Stimulated activated CD4-positive, alpha-beta T cell treated with anti-CD3 and anti-CD28 coated beads, Interleukin-1b, Interleukin-23, amount 100 ng/mL, for 1 hour (primary cell): ENCODE measurements around the gene BRF1.
A peak's percentile ranks its signal among the peaks of the same experiment; 100 is the strongest.
"Not testable (repeated sequence)": the region's sequence is repeated elsewhere in the genome, so short reads cannot be mapped to it uniquely, and the experiment has no call there.

Experiments
- DNase-seq, 2 donors: peaks; one replicate each; pipeline ENCODE4 v3.0.0-alpha.2; 2020; ENCODE audit warnings: low read depth in 2 of 2

Gene BRF1

GRCh38 chr14:105315941-105316576, 15.3 kb upstream of the BRF1 start:
- no peak for DNase-seq

- no peak for DNase-seq
These were observed 14.5 kb upstream of the BRF1 start for GRCh38 chr14:105315211-105315721.

GRCh38 chr14:105314287-105315200, 13.7 kb upstream of the BRF1 start, which contains the start of gene PACS2:
Gene PACS2, plus strand, starts transcription at chr14:105314748. Its CDS starts 171 bp downstream, at chr14:105314919.
- peak; percentile 55 to 57 for DNase-seq

GRCh38 chr14:105313381-105314286, 12.8 kb upstream of the BRF1 start:
- no peak for DNase-seq

- no peak for DNase-seq
These were observed 12.2 kb upstream of the BRF1 start for GRCh38 chr14:105312973-105313372.

GRCh38 chr14:105311838-105312237, 11.0 kb upstream of the BRF1 start:
- no peak for DNase-seq

GRCh38 chr14:105309371-105309770, 8.6 kb upstream of the BRF1 start:
- DNase-seq = no peak

GRCh38 chr14:105307052-105307727, 6.4 kb upstream of the BRF1 start:
- no peak for DNase-seq

- DNase-seq = no peak
These were observed 5.0 kb upstream of the BRF1 start for GRCh38 chr14:105305791-105306190.

DNA sequence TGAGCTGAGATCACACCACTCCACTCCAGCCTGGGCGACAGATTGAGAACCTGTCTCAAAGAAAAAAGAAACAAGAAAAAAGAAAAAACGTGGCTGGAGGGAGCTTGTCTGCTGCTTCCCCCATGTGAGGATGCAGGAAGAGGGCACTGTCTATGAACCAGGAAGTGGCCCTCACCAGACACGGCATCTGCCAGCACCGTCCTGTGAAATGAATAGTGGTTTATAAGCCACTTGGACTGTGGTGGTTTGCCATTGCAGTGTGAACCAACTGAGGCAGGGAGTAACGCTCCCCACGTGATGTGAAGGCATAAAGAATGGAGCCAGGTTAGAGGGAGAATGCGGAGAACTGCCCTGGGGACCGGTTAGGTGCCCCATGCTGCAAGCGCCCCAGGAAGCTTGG, 4.5 kb upstream of the BRF1 start:
- no peak for DNase-seq

- DNase-seq = no peak
These were observed 3.8 kb upstream of the BRF1 start for GRCh38 chr14:105304565-105304964.

DNA sequence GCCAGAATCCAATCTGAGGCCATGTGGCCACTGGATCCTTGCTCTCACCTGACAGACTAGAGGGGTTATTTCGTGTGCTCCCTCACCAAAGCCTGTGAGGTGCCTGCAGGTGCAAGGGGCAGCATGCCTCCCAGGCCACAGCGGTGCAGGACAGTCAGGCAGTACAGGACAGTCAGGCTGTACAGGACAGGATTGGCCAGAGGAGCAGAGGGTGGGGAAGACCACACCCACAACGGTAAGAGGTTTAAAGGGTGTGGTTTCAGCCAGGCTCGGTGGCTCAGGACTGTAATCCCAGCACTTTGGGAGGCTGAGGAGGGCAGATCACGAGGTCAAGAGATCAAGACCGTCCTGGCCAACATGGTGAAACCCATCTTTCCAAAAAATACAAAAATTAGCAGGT, 3.1 kb upstream of the BRF1 start:
- DNase-seq = no peak

GRCh38 chr14:105301915-105302249, 1.1 kb upstream of the BRF1 start:
- DNase-seq = not testable (repeated sequence)

DNA sequence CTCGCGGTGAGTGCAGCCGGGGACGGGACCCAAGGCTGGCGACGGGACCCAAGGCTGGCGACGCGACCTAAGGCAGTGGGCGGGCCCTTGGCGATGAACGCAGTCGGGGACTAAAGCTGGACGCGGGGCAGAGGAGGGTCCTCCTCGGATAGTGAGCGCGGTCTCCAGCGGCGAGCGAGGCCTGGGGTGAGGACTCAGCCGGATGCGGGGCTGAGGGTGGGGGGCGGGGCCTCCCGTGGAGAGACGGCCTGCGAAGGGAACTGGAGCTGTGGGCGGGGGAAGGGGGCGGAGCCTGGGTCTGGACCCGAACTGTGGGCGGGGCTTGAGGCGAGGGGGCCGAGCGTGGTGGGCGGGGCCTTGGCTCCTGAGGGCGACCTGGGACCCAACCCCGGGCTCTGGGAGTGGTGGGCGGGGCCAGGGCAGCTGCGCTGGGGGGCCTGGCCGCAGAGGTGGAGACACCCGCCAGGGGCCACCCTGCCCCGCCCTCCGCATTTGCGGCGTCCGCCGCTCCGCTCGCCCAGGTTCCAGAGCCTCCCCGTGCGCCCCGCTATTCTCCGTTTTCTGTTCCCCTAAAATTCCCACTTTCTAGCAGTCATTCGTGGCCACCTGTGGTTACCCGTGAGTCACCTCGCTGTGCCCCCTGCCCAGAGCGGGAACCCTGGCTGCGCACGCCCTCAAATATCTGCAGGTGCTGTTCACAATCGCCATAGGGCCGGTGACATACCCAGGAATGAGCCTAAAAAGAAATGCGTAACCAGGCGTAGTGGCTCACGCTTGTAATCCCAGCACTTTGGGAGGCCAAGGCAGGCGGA, 508 bp upstream of the BRF1 start:
- peak; percentile 97 to 99 for DNase-seq

DNA sequence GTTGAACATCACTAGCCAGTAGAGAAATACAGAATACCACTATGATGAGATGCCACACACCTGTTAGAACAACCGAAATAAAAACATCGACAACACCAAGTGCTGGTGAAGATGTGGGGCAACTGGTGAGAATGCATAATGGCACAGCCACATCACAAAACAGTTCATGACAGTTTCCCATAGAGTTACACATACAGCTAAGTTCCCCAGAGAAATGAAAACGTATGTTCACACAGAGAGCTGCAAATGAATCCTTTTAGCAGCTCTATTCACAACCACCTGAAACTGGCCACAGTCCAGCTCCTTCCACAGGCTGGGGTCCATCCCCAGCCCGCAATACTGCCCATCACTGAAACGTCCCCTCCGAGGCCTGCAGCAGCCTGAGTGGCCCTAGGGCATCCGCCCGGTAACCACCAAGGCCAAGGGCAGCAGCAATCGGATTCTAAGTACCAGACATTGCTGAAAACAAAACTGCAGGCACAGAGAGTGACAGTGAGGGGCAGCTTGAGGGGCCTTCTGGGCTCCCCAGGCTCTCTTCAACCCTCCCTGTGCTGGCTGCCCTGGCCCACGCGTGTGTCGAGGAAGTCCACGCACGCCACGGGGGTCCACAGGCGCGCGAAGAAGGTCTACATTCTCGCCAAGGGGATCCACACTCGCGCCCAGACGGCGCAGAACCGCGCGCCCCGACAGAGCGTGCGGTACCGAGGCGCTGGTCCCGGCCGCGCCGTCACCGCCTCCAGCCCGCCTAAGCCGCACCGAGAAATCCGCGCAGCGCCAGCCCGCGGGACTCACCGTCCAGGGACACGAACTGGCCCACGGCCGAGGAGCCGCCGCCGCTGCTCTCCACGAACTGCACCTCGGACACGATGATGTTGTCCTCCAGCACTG, 903 bp downstream of the BRF1 start:
- DNase-seq = no peak

DNA sequence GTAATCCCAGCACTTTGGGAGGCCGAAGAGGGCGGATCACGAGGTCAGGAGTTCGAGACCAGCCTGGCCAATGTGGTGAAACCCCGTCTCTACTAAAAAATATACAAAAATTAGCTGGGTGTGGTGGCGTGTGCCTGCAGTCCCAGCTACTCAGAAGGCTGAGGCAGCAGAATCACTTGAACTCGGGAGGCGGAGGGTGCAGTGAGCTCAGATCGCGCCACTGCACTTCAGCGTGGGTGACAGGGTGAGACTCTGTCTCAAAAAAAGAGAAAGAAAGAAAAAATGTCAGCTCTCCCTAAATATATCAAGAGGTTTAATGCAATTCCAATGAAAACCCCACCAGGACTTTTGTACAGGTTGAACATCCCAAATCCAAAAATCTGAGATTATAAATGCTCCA, 3.5 kb downstream of the BRF1 start:
- DNase-seq = not testable (repeated sequence)

DNA sequence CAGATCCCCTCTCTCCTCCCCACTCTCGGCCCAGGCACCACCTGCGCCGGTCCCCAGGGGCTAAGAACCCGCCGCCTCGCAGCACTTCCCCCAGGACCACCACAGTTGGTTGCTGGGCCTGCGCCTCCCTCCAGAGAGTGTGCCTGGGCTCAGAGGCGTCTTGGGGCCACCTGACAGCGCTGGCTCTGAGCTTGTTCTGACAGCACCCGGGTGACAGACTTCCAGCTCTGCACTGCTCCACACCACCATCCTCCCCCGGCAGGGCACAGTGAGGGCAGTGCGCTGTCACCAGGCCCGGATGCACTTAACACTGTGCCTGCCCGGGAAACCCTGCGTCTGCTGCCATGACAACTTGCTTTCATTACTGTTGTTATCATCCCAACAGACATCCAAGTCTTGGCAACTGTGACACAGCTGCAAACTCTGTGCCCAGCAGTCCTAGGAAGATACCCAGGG, 6.6 kb downstream of the BRF1 start:
- no peak for DNase-seq

- DNase-seq = no peak
These were observed 7.7 kb downstream of the BRF1 start for GRCh38 chr14:105292826-105293711.
